Sigmoid colon (tissue), 7 donors: ENCODE measurements around the gene EPHA4. TPM values are rescaled to one million over a fixed set of nuclear protein-coding genes. Genes with fewer than 3 reads are reported as not detected.

ENCODE experiments used
- DNase-seq: peaks from one replicate; pipeline ENCODE4 v3.0.0-alpha.2; 2019
- H3K27ac ChIP-seq, 4 donors: fragments of 200-600 bp; sonication (generic); one replicate each; pipeline ENCODE4 v1.5.1; 2016 to 2019; ENCODE audit warnings: mild to moderate bottlenecking in 1 of 4
- H3K27me3 ChIP-seq, 3 donors: fragments of 200-600 bp; sonication (generic); one replicate each; pipeline ENCODE4 v1.5.1; 2019; ENCODE audit warnings: mild to moderate bottlenecking in 1 of 3
- H3K36me3 ChIP-seq, 4 donors: fragments of 200-600 bp; sonication (generic); one replicate each; pipeline ENCODE4 v1.5.1; 2016 to 2019
- H3K4me1 ChIP-seq, 4 donors: fragments of 200-600 bp; sonication (generic); one replicate each; pipeline ENCODE4 v1.5.1; 2017 to 2019
- H3K4me3 ChIP-seq, 4 donors: fragments of 200-600 bp; sonication (generic); one replicate each; pipeline ENCODE4 v1.5.1; 2017 to 2019; ENCODE audit warnings: mild to moderate bottlenecking in 2 of 4, moderate library complexity in 1 of 4
- H3K9me3 ChIP-seq, 4 donors: fragments of 200-600 bp in 3 of 4; sonication (generic) in 3 of 4; one replicate each; pipeline versions ENCODE4 v1.5.1 to v1.6.1; 2013 to 2019
- CTCF ChIP-seq, 4 experiments: fragments of 450-650 bp in 3 of 4; fragments of 200-600 bp in 1 of 4; IDR thresholded peaks; one replicate each; pipeline ENCODE4 v1.5.1; 2016 to 2019; ENCODE audit warnings: antibody characterized with exemption in 4 of 4, mild to moderate bottlenecking in 3 of 4, moderate library complexity in 2 of 4
- EP300 ChIP-seq, 4 donors: sonication (generic); formaldehyde crosslinking; IDR thresholded peaks; one replicate each; pipeline ENCODE4 v1.6.1; 2017; ENCODE audit warnings: antibody characterized with exemption in 4 of 4
- POLR2A ChIP-seq, 2 donors: fragments of 450-650 bp; IDR thresholded peaks; one replicate each; pipeline ENCODE4 v1.6.1; 2016; ENCODE audit warnings: antibody characterized with exemption in 2 of 2, mild to moderate bottlenecking in 2 of 2, moderate library complexity in 2 of 2
- POLR2AphosphoS5 ChIP-seq, 4 donors: sonication (generic); formaldehyde crosslinking; IDR thresholded peaks; one replicate each; pipeline ENCODE4 v1.6.1; 2017; ENCODE audit warnings: antibody characterized with exemption in 4 of 4
- WGBS, 2 donors: extraction: QIAGEN DNeasy Blood & Tissue Kit; methylation state at CpG; one replicate each; pipeline ENCODE4 v1.1.7; 2013; 5-methylcytosine and 5-hydroxymethylcytosine counted together
- intact Hi-C: fragments of 100-400 bp; cut with DNase I; formaldehyde crosslinking; loops from one replicate; pipeline ENCODE4 v1.15.1; 2023
- polyA plus RNA-seq, 3 donors: library from polyadenylated mRNA; stranded (reverse); fragments of 200-250 nt; gene quantifications; one replicate each; pipeline ENCODE4 v1.2.3, GENCODE V29; 2013
- total RNA-seq, 4 donors: library from RNA; depleted of rRNA; stranded (reverse); fragments of >200 nt; gene quantifications; one replicate each; pipeline ENCODE4 v1.1.0, GENCODE V29; 2016
- donor health status: healthy with polysubstance abuse.
- donor health status: Bipolar disorder and iron deficiency.
- donor health status: healthy.

EPHA4 gene
- total and polyA plus RNA-seq, 7 donors, result 1.2 to 50.7 (median 26.9) TPM

- H3K36me3 ChIP-seq, result no peaks in the 10 kb centered on the region
- H3K27me3 ChIP-seq, result peaks cover 0 to 17% (median 0%) of the 10 kb centered on the region in 3 donors
- H3K27ac ChIP-seq, result peak overlapping the region; percentile 87 to 93 (median 92)
- intact Hi-C loops, result loop anchor here (2.0 to 5.0 kb wide), 2 partner anchors 144 to 218 kb away; no protein-coding TSS in a partner anchor
- 0 to 2% methylated on average over 41 of the region's 41 CpGs for WGBS, 2 donors
- no peaks in the 10 kb centered on the region for H3K9me3 ChIP-seq
- no peak for DNase-seq
- H3K4me1 ChIP-seq, result peaks cover 0 to 53% (median 32%) of the 10 kb centered on the region in 4 donors
- peak overlapping the region; percentile 69 to 93 (median 78) for H3K4me3 ChIP-seq
- no peak for TF ChIP-seq EP300 (IDR thresholded peaks at IDR 0.05)
- TF ChIP-seq POLR2A (IDR thresholded peaks at IDR 0.05), result no peak
- no peak for TF ChIP-seq POLR2AphosphoS5 (IDR thresholded peaks at IDR 0.05)
- no peak for TF ChIP-seq CTCF (IDR thresholded peaks at IDR 0.05)
Observed at GRCh38 chr2:221571025-221571550, 1.0 kb downstream of the EPHA4 start.

DNA sequence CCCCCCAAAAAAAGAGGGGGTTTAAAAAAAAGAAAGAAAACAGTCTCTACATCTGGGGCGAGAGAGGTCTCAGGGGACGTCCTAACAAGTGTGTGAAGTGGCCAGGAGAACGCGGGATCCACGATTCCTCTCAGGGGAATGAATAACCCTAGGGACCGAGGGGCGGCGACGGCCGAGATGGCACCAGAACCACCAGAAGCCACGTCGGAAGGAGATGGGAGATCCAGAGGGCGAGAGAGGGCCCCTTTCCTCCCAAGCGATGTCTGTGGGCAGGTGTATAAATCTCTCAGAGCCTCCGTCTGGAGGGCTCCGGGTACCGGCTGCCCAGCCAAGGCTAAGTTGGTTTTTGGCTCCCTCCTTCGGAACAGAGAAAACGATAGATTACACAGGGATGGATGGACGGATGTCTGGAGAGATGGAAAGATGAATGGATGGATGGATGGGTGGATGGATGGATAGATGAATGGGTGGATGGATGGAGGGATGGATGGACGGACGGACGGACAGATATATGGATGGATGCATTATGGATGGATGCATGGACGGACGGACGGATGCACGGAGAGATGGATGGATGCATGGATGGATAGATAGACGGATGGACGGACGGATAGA, 1.7 kb downstream of the EPHA4 start:
- intact Hi-C loops, result loop anchor here (2.0 to 5.0 kb wide), 2 partner anchors 143 to 218 kb away; no protein-coding TSS in a partner anchor
- 4 to 8% methylated on average over 30 of the region's 30 CpGs for WGBS, 2 donors
- TF ChIP-seq CTCF (IDR thresholded peaks at IDR 0.05) (no peak), EP300 (IDR thresholded peaks at IDR 0.05) (no peak), POLR2AphosphoS5 (IDR thresholded peaks at IDR 0.05) (peak in 1 of 4 donors; percentile 37), POLR2A (IDR thresholded peaks at IDR 0.05) (no peak)
- Histone ChIP-seq H3K36me3 (no peaks in the 10 kb centered on the region), H3K27me3 (peaks cover 0 to 17% (median 0%) of the 10 kb centered on the region in 3 donors), H3K9me3 (no peaks in the 10 kb centered on the region), H3K4me1 (peaks cover 0 to 53% (median 32%) of the 10 kb centered on the region in 4 donors), H3K27ac (peak overlapping the region in 1 of 4 donors; percentile 91), H3K4me3 (peak overlapping the region; percentile 69 to 93 (median 78))
- no peak for DNase-seq

DNA sequence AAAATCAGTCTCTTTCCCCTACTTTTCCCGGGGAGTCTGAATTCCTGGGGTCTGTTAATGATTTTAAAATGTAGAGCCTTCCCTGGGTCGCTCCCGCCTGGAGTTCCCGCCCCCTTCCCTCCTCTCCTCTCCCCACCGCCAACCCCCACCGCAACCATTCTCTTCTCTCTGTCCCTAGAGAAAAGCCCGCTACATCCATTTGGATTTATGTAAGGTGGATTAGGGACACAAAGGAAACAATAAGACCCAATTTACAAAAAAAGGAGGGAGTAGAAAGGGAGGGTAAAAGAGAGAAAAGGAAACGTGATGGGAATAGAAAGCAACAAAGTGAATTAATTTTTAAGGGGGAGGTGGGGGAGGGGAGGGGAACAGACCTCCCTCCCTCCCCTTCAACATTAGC, 2.2 kb downstream of the EPHA4 start:
- peaks cover 0 to 17% (median 0%) of the 10 kb centered on the region in 3 donors for H3K27me3 ChIP-seq
- no peak overlapping the region for H3K27ac ChIP-seq
- 42 to 79% methylated on average over 8 of the region's 8 CpGs for WGBS, 2 donors
- H3K9me3 ChIP-seq, result no peaks in the 10 kb centered on the region
- DNase-seq, result no peak
- H3K4me3 ChIP-seq, result peak overlapping the region; percentile 69 to 93 (median 78)
- H3K36me3 ChIP-seq, result no peaks in the 10 kb centered on the region
- intact Hi-C loops, result loop anchor here (2.0 to 5.0 kb wide), 3 partner anchors 38 to 217 kb away; no protein-coding TSS in a partner anchor
- H3K4me1 ChIP-seq, result peaks cover 0 to 52% (median 32%) of the 10 kb centered on the region in 4 donors
- TF ChIP-seq POLR2AphosphoS5 (IDR thresholded peaks at IDR 0.05), result no peak
- no peak for TF ChIP-seq EP300 (IDR thresholded peaks at IDR 0.05)
- TF ChIP-seq POLR2A (IDR thresholded peaks at IDR 0.05), result no peak
- no peak for TF ChIP-seq CTCF (IDR thresholded peaks at IDR 0.05)

GRCh38 chr2:221569425-221569845, 2.7 kb downstream of the EPHA4 start:
- Histone ChIP-seq H3K9me3 (no peaks in the 10 kb centered on the region), H3K4me1 (peaks cover 0 to 48% (median 30%) of the 10 kb centered on the region in 4 donors), H3K27me3 (peaks cover 0 to 17% (median 0%) of the 10 kb centered on the region in 3 donors), H3K4me3 (peak overlapping the region in 3 of 4 donors; percentile 69 to 93 (median 86)), H3K27ac (no peak overlapping the region), H3K36me3 (no peaks in the 10 kb centered on the region)
- TF ChIP-seq POLR2AphosphoS5 (IDR thresholded peaks at IDR 0.05) (no peak), EP300 (IDR thresholded peaks at IDR 0.05) (no peak), POLR2A (IDR thresholded peaks at IDR 0.05) (no peak), CTCF (IDR thresholded peaks at IDR 0.05) (no peak)
- DNase-seq, result no peak
- WGBS, 2 donors, result 73 to 92% methylated on average over 14 of the region's 14 CpGs
- intact Hi-C loops, result loop anchor here (5.0 kb wide), 1 partner anchor 37 kb away; no protein-coding TSS in a partner anchor
